ENCODE data around the gene GABARAPL1. TPM values are rescaled to one million over a fixed set of nuclear protein-coding genes. Genes with fewer than 3 reads are reported as not detected.

The GABARAPL1 gene
- total and polyA plus RNA-seq, 7 donors = 36.1 to 268 (median 198) TPM

DNA sequence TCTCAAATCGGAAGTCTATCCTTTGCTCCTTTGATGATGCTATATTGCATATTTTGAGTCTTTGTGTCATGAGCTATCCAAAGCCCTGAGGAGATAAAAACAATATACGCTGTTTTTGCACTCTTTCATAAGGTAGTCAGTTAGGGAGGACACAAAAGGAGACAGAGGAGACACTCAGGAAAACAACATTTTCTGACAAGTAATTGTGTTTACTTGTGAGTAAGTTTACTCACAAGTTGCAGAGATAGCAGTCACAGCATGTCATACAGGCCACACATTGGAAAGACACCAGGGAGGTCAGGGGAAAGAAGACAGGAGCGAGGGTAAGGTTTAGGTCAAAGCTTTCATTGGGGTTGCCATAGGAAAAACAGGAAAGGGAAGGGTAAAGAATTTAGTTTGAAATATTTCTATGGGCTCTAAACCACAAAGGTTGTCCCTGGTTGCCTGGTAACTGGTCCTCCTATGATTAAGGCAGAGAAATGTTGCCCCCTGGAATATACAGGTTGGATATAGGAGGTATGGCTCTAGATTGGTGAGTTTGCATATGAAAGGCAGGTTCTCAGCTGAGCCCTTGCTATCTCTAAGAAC is 7.4 kb upstream of the GABARAPL1 start:
- Histone ChIP-seq H3K4me3 (no peak overlapping the region), H3K27ac (no peak overlapping the region), H3K36me3 (ENCODE audit: insufficient read depth in 1 of 2, low read depth in 1 of 2) (no peaks in the 10 kb centered on the region), H3K27me3 (ENCODE audit: insufficient read depth in 3 of 3, low read length in 2 of 3) (no peaks in the 10 kb centered on the region), H3K9me3 (no peaks in the 10 kb centered on the region), H3K4me1 (no peaks in the 10 kb centered on the region)
- 90 to 93% (median 90%) methylated on average over 3 of the region's 3 CpGs for WGBS, 3 donors
- intact Hi-C loops (cut with DNase I) = no loop called here
- no peak for DNase-seq
- TF ChIP-seq CTCF (IDR thresholded peaks at IDR 0.05) = no peak
- ATAC-seq = no peak

- no peaks in the 10 kb centered on the region for H3K9me3 ChIP-seq
- TF ChIP-seq CTCF (IDR thresholded peaks at IDR 0.05) = no peak
- ATAC-seq (no peak), DNase-seq (no peak)
- H3K27ac ChIP-seq = no peak overlapping the region
- H3K4me3 ChIP-seq = no peak overlapping the region
- intact Hi-C loops (cut with DNase I) = no loop called here
- H3K4me1 ChIP-seq = no peaks in the 10 kb centered on the region
- H3K36me3 ChIP-seq (ENCODE audit: insufficient read depth in 1 of 2, low read depth in 1 of 2) = no peaks in the 10 kb centered on the region
- no peaks in the 10 kb centered on the region for H3K27me3 ChIP-seq (ENCODE audit: insufficient read depth in 3 of 3, low read length in 2 of 3)
- WGBS, 3 donors = 8 to 25% (median 20%) methylated on average over 2 of the region's 2 CpGs
Observed at GRCh38 chr12:10207136-10207535, 5.5 kb upstream of the GABARAPL1 start.

- Histone ChIP-seq H3K27ac (no peak overlapping the region), H3K36me3 (ENCODE audit: insufficient read depth in 1 of 2, low read depth in 1 of 2) (peaks cover 0 to 3% of the 10 kb centered on the region in 2 donors), H3K27me3 (ENCODE audit: insufficient read depth in 3 of 3, low read length in 2 of 3) (no peaks in the 10 kb centered on the region), H3K9me3 (no peaks in the 10 kb centered on the region), H3K4me1 (peaks cover 4% of the 10 kb centered on the region), H3K4me3 (no peak overlapping the region)
- TF ChIP-seq CTCF (IDR thresholded peaks at IDR 0.05) = no peak
- no peak for DNase-seq
- intact Hi-C loops (cut with DNase I) = loop anchor here (5.0 kb wide), 1 partner anchor 512 kb away; the partner anchor contains the start of gene YBX3 (in 2 of the 2)
- no peak for ATAC-seq
- 88 to 91% (median 90%) methylated on average over 15 of the region's 15 CpGs for whole genome bisulfite sequencing, 3 donors
Observed at GRCh38 chr12:10210225-10210624, 2.5 kb upstream of the GABARAPL1 start.

GRCh38 chr12:10211101-10211939 is 1.4 kb upstream of the GABARAPL1 start:
- TF ChIP-seq CTCF (IDR thresholded peaks at IDR 0.05) = no peak
- H3K36me3 ChIP-seq (ENCODE audit: insufficient read depth in 1 of 2, low read depth in 1 of 2) = peaks cover 0 to 14% of the 10 kb centered on the region in 2 donors
- intact Hi-C loops (cut with DNase I) = loop anchor here (5.0 kb wide), 1 partner anchor 511 kb away; the partner anchor contains the start of gene YBX3 (in 2 of the 2)
- no peak overlapping the region for H3K4me3 ChIP-seq
- WGBS, 3 donors = 90 to 95% (median 91%) methylated on average over 25 of the region's 25 CpGs
- peaks cover 14% of the 10 kb centered on the region for H3K4me1 ChIP-seq
- DNase-seq (no peak), ATAC-seq (no peak)
- H3K27me3 ChIP-seq (ENCODE audit: insufficient read depth in 3 of 3, low read length in 2 of 3) = no peaks in the 10 kb centered on the region
- no peaks in the 10 kb centered on the region for H3K9me3 ChIP-seq
- H3K27ac ChIP-seq = peak overlapping the region; percentile 100
